Stimulated activated CD4-positive, alpha-beta T cell treated with anti-CD3 and anti-CD28 coated beads, Interleukin-4, amount 100 ng/mL, for 24 hours (primary cell): ENCODE results near the gene CTNND2.

ENCODE experiments used
- DNase-seq: peaks from one replicate; pipeline ENCODE4 v3.0.0-alpha.2; 2020

Gene CTNND2

GRCh38 chr5:11227064-11227463, 677.2 kb downstream of the CTNND2 start:
- DNase-seq, result no peak

DNA sequence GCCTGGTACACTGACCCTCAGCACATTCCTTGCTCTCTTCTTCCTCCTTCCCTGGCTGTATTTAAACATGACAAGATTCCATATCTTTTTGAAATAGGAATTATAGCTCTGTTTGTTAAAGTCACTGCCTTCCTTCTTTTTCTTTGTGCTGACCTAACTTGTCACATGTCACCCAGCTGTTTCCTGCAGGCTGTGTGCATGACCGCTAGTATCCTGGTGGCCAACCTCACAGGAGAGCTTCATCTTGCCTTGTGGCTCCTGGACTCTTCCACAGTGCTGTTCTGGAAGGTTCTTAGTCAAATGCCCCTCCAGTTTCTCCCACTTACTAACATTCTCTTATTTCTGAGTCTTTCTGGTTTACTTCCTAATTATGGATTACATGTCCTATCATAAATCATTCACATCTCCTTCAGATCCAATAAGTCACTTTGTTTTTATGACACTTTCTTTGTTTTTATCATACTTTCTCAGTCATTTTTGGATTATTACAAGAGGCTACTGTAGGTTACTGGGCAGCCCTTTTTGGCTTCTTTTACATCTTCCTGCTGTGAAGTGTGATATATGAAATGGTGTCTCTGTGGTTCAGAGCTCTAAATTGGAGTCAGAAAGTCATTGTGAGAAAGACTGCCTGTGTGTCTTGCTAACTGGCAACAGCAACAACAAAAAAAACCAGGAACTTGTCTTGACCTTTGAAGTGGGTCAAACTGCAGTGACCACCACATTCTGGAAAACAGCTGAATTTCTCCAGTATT, 679.6 kb downstream of the CTNND2 start:
- no peak for DNase-seq

DNA sequence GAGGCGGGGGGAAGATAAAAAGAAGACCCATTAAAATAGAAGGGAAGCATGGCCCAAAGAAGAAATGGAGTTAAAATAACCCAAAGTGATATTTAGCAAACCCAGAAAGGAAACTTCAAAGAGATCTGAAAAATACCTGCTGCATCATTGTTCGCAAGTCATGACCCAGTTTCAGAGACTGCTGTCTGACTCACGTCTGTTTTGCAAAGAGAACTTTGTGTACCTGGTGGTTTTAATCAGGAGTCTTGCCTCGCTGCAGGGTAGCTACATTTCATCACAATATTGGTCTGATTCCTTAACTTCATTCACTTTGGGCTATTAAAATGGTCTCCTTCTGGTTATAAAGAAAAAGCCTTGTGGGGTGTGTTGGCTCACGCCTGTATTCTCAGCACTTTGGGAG, 682.1 kb downstream of the CTNND2 start:
- DNase-seq, result no peak

DNA sequence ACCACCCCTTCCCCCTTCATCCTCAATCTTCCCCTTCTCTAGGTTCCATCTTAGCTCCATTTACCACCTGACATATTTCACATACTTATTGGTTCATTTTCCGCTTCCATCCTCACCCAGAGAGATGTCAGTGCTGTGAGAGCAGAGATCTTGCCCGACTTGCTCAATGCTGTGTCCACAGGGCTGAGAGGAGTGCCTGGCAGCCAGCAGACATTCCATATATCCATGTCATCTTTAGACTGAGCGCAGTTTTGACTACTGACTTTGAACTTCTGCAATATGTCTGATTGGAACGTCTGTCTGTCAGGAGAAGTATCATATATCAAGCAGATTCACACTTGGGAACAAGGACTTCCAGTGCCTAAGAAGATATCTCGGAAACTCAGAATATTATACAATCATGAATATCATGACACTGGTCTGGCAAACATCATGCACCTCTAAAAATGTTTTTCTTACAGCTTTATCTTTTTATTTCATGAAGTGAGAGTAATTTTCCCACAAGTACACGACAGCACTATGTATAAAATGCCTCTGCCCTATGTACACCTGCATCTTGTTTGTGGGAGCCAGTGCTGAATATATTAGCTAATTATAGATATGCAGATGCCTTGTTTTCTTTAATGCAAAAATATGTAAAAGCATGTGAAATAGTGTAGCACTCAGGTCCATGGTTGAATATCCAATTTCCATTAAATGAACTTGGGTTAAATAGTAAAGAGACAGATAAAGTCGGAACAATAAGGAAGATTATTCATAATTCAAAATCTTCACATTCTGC, 689.2 kb downstream of the CTNND2 start:
- DNase-seq, result no peak

- DNase-seq, result no peak
Observed at GRCh38 chr5:11212706-11213105, 691.5 kb downstream of the CTNND2 start.

- no peak for DNase-seq
Observed at GRCh38 chr5:11197726-11198125, 706.5 kb downstream of the CTNND2 start.

DNA sequence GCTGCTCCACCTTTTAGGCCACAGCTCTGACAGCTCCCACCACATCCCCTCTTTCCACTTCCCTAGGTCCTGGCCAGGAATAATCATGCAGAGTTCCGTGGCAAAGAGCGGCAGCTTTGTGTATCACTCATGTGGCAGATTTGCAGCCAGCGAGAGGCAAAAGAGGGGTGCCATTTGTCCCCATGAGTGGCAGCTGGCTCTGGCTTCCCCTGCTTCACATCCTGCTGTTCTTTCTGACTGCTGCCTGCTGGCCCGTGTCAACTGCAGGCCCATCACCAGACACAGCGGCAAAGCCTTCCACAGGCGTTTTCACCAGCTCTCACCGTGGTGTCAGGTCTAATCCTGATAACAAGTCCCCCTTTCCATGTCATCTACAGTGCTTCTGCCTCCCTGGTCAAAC, 712.6 kb downstream of the CTNND2 start:
- no peak for DNase-seq

DNA sequence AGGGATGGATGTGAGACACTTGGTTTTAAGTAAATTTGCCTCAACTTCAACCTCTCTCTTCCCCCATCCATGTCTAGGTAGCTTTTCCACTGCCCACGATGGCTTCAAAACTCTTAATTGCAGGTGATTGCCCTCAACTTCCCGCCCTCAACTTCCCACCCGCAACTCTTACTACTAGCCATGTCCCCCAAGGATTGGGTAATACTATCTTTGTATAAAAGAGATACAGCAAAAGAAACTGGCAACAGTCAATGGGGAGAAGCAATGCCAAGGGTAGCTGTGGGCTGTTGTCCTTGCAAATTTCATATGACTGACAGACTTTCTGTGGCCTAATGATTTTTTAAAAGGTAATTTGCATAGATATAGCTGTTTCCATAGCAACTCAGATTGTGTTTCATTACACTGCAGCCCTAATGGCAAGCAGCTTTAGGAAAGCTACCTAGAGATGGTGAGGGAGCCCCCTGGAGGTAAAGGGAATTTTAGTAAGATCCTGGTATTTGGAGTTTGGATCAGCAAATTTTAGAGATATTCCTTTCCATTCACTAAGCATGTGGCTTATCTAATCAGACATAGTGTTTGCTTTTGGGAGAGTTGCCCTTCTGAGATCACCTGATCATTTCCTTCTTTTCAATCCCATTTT, 721.7 kb downstream of the CTNND2 start:
- DNase-seq, result no peak

DNA sequence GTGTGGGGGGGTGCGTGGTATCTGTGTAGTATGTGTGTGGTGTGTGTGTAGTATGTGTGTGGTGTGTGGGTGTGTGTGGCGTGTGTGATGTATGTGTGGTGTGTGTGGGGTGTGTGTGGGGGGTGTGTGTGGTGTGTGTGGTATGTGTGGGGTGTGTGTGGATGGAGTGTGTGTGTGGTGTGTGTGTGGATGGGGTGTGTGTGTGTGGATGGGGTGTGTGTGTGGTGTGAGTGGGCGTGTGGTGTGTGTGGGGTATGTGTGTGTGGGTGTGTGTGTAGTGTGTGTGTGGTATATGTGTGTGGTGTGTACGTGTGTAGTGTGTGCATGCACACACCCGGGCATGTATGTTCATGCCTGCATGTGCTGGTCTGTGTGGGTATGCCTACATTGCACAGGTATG, 722.3 kb downstream of the CTNND2 start:
- DNase-seq, result no peak

GRCh38 chr5:11180890-11181289, 723.4 kb downstream of the CTNND2 start:
- DNase-seq, result no peak

DNA sequence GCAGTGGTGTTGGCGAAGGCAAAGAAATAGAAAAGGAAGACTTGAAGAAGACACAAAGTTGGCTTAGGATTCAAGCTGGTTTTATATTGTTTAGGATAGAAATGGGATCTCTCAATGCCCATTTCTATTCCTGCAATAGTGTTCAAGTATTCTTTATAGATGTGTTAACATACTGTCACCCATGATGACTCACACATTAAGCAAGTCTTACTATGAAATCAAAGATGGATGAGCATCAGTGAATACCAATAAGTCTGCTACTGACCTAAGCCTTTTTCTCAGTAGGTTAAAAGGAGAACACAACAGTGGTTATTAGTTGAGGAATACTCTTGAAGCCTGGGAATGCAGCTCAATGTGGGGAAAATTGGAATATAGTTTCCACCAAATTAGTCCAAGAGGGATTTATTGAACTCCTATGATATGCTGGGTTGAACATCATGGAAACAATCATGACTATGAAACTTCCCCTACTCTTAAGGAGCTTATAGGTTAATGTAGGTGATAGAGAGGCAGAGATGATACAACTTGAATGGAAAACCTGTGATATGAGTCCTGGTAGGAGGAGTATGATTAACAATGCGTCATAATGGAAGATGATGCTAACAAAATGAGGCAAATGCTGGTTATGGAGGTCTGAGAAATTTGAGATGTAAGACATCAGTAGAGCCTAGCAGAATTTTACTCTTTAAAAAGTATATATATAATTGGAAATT, 726.1 kb downstream of the CTNND2 start:
- DNase-seq, result no peak

DNA sequence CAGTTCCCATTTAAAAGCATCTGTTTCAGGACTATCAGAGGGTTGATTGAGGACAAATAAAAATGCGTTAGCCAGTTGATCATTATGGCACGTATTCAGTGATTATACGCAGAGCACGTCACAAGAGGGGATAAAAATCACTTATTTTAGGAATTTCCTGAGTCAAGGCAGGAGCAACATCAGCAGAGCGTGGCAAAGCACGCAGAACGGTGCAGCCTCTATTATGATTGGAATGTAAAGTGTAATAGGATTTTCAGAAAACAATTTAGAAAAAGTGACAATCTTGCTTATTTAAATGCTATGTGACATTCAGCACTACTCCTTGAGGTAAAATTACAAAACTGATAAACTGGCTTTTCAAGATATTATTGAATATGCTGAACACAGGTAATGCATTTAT, 729.7 kb downstream of the CTNND2 start:
- DNase-seq, result no peak

DNA sequence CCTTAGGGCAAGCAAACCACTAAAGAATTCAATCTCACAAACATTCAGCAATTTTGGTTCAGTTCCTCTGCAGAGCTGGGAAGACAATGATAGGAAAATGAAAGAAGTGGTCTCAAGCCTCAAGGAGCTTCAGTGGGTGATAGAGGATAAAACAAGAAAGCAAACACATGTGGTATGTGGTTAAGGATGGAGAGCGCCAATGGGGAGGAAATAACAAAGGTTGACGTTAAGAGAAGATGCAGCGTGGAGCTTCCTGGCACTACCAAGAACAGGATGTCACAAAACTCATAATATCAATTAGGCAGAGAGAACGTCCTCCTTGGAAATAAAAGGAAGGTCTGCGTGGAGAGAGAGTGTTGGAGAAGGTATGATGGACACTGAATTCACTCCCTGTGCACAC, 731.8 kb downstream of the CTNND2 start:
- no peak for DNase-seq

DNA sequence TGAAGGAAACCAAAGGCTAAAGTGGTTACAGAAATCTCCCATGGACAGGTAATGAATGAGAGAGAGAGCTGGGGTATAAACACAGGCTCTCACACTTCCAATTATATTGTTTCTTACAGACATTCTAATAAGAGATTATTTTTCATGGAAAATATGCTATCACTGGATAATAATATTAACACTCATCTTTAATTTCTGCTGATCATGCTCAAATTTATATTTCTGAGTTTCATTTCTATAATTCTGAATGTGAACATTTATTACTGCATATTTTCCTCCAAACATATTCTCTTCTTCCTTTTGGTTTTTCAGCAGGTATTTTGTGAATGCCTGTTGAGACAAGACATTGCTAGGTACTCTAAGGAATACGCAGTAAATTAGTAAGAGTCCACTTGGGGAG, 733.0 kb downstream of the CTNND2 start:
- no peak for DNase-seq

DNA sequence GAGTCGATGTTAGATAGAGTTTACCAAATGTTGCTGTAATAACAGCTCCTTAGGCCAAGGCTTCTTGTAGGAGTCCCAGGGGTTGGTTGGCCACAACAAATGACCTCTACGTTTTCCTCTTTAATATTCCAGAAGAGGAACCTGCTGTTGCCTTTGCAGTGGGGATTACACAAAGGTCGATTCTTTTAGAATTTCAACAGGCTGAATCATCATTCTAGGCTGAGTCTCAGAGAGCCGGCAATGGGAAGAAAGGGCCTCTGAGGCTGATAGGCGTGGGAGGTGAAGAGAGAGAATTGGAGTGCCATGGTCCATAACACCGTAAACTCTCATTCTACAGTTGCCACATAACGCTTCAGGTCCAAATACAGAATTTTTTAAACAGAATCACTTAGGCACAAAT, 737.3 kb downstream of the CTNND2 start:
- DNase-seq, result no peak

DNA sequence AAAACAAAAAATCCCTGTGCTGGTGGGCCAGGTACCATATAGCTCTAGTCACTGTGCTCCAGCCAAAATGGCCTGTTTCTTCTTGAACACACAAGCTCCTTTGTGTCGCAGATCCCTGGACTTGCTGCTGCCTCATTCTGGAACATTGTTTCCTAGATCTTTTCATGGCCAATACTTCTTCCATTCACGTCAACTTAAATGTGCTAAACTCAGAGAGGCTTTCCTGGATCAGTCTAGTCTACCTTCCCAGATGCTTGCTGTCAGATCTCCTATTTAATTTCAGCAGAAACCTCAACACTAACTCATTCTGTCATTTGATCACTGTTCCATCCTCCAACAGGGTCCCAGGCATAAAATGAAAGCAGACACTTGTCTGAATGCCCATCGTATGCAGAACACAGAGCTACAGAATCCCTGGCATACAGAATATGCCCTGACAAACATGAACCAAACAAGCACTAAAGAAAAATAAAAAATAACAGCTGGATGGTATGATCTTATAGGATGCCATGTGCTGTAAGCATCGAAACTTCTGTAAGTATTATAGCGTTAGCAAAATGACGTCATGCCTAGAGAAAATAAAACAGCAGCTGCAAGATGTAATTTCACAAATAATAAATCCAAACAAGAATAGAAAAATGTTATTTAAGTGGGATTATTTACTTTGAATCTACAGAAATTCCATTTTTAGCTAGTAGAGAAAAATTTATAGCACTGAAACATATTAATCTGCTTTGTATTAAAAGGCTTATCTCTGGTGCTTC, 739.5 kb downstream of the CTNND2 start:
- no peak for DNase-seq

DNA sequence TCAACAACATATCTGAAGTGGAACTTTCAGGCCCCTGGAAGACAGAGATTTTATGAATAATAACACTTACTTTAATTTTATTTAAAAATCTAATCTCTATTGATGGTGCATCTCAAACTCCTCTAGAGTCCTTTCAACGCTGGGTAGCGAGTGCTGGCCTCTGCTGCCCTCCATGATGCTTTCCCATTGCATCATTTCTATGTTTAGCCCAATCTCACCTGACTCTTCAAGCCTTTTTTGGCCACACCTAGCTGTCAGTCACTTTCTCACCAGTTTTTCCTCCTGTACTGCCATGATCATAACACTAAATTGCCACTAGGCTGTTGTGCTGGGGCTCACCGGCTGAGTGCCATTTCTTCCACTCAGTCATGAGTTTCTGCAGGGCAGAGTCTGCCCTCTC, 747.1 kb downstream of the CTNND2 start:
- DNase-seq, result no peak

GRCh38 chr5:11153670-11154382, 750.4 kb downstream of the CTNND2 start:
- no peak for DNase-seq

DNA sequence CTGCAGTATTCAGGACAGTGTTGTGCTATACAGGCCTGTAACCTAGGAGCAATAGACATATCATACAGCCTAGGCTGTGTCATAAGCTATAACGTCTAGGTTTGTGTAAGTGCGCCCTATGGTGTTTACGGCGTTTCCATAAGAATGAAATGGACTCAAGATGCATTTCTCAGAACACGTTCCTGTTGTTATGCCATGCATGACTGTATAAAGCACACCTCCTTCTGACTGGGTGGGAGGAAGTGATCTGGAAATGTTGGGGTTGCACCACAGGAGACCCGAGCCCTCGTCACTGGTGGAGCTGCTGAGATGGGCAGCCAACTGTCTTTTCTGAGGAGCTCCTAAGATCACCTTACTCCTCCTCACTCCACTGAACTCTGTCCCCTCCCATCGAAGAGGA, 751.9 kb downstream of the CTNND2 start:
- DNase-seq, result no peak

- DNase-seq, result no peak
Observed at GRCh38 chr5:11150976-11151375, 753.3 kb downstream of the CTNND2 start.

- no peak for DNase-seq
Observed at GRCh38 chr5:11148810-11149539, 755.3 kb downstream of the CTNND2 start.
